ENCODE data around the gene MUC6.

Gene MUC6

DNA sequence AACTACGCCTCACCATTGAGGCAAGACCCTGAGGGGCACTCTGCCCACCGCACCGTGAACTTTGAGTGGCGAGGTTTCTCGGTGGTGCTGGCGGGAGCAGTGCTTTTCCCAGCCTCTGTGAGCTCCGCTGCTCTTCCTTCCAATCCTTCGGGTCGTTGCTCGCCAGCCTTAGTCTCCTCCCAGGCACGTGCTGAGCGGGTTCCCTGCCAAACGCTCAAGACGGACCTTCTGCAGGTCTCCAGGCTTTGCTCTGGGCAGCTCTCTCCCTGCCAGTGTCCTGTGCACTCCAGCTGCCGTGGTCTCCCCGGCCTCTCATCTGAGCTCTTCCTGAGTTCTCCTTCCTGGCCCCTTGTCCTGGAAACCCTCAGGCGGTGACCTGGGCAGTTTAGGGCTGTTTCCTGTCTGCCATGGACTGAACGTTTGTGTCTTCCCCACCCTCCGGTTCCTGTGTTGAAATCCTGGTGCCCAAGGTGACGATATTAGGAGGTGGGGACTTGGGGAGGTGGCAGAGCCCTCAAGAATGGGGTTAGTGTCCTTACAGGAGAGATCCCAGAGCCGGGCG lies 11.2 kb upstream of the MUC6 start:
- DNase-seq (ENCODE audit: low read depth, low spot score), result no peak
- TF ChIP-seq, protein P1, sequence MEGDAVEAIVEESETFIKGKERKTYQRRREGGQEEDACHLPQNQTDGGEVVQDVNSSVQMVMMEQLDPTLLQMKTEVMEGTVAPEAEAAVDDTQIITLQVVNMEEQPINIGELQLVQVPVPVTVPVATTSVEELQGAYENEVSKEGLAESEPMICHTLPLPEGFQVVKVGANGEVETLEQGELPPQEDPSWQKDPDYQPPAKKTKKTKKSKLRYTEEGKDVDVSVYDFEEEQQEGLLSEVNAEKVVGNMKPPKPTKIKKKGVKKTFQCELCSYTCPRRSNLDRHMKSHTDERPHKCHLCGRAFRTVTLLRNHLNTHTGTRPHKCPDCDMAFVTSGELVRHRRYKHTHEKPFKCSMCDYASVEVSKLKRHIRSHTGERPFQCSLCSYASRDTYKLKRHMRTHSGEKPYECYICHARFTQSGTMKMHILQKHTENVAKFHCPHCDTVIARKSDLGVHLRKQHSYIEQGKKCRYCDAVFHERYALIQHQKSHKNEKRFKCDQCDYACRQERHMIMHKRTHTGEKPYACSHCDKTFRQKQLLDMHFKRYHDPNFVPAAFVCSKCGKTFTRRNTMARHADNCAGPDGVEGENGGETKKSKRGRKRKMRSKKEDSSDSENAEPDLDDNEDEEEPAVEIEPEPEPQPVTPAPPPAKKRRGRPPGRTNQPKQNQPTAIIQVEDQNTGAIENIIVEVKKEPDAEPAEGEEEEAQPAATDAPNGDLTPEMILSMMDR (IDR thresholded peaks at IDR 0.05; ENCODE audit: insufficient read depth, low read length, missing control alignments), result no peak
- POLR2A ChIA-PET, result no interaction called here
- CTCF ChIA-PET, result interaction anchor here (1.2 kb wide), 1 partner anchor 123 kb away, joined by 4 read pairs; no protein-coding TSS in a partner anchor
- H3K4me3 ChIP-seq (ENCODE audit: low read depth, low read length), result no peak overlapping the region

DNA sequence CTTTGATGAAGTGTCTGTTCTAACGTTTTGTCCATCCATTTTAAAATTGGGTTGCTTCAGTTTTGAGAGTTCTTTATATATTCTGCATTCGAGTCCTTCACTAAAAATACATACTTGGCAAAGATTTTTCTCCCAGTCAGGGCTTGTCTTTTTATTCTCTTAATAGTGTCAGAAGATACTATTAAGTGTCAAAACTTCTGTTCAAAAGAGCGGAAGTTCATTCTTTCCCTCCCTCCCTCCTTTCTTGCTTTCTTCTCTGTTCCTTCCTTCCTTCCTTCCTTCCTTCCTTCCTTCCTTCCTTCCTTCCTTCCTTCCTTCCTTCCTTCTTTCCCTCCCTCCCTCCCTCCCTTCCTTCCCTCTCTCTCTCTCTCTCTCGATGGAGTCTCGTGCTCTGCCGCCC lies 7.6 kb upstream of the MUC6 start:
- H3K4me3 ChIP-seq (ENCODE audit: low read depth, low read length), result no peak overlapping the region
- TF ChIP-seq, protein P1 (IDR thresholded peaks at IDR 0.05; ENCODE audit: insufficient read depth, low read length, missing control alignments), result no peak
- POLR2A ChIA-PET, result no interaction called here
- no peak for DNase-seq (ENCODE audit: low read depth, low spot score)
- CTCF ChIA-PET, result no interaction called here

GRCh38 chr11:1043563-1044096 lies 7.1 kb upstream of the MUC6 start:
- POLR2A ChIA-PET, result no interaction called here
- no peak for DNase-seq (ENCODE audit: low read depth, low spot score)
- TF ChIP-seq, protein P1 (IDR thresholded peaks at IDR 0.05; ENCODE audit: insufficient read depth, low read length, missing control alignments), result no peak
- H3K4me3 ChIP-seq (ENCODE audit: low read depth, low read length), result no peak overlapping the region
- CTCF ChIA-PET, result no interaction called here

- ChIA-PET POLR2A (no interaction called here), CTCF (interaction anchor here (2.2 kb wide), 1 partner anchor 8 kb away, joined by 11 read pairs; no protein-coding TSS in a partner anchor)
- no peak for DNase-seq (ENCODE audit: low read depth, low spot score)
- H3K4me3 ChIP-seq (ENCODE audit: low read depth, low read length), result no peak overlapping the region
- TF ChIP-seq, protein P1 (IDR thresholded peaks at IDR 0.05; ENCODE audit: insufficient read depth, low read length, missing control alignments), result no peak
These were observed 6.4 kb upstream of the MUC6 start for GRCh38 chr11:1042626-1043562.

DNA sequence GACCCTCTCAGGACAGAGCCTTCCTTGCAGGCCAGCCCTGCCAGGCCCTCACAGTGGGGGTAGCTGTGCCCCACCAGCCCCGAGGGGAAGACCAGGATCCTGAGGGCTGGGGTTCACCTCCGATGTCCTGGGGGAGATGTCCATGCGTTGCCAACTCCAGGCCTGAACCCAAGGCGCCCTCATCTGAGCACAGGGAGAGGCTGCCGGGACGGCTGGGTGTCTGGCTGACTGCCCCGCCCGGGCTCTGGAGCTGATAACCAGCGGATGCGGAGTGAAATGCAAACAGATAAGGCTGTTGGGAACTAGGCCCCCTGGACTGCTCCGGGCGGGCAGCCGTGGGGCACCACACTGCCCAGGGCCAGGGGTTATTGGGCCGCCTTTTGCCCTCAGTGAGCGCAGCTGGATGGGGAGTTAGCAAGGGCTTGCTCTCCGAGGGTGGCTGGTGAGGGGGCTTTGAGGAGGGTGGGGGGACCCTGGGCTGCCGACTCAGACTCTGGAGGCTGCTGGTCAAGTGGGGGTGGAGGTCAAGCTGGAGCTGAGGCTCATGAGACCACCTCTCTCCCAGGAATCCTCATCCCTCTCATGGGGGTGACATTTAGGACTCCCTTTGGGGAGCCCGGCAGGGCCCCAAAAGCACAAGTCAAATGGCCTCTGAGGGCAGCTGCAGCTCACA lies 5.6 kb upstream of the MUC6 start:
- H3K4me3 ChIP-seq (ENCODE audit: low read depth, low read length), result no peak overlapping the region
- ChIA-PET POLR2A (no interaction called here), CTCF (interaction anchor here (2.2 kb wide), 1 partner anchor 9 kb away, joined by 11 read pairs; no protein-coding TSS in a partner anchor)
- no peak for DNase-seq (ENCODE audit: low read depth, low spot score)
- TF ChIP-seq, protein P1 (IDR thresholded peaks at IDR 0.05; ENCODE audit: insufficient read depth, low read length, missing control alignments), result no peak

Data from AG04449 (cell line).